22Rv1 (cell line): ENCODE measurements around the gene IMMP2L.

ENCODE experiments used
- ZFX ChIP-seq: fragments of 450-650 bp; IDR thresholded peaks from 2 replicates; pipeline ENCODE4 v1.6.1; 2017; ENCODE audit warnings: antibody characterized with exemption, borderline replicate concordance
- TF ChIP-seq, protein P1 (sequence below): fragments of 450-650 bp; IDR thresholded peaks from 2 replicates; pipeline ENCODE4 v1.5.1; 2017; ENCODE audit warnings: mild to moderate bottlenecking

DNA sequence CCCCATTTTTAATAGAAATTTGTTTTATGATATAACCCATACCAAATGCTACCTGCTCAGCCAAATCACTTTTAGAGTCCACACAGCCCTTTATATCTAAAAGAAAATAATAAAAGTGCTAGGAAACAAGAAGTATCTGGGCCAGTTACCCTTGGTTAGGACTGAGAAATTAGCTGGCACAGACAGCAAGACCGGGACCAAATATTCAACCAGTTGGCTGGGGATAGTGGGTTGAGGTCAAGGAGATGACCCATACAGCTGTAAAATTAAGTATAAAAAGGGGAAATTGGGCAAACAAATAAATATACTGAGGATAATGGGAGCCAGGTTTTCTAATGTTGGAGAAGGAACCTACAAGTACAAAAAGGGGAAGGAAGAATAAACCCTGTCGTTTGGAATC lies 174.3 kb downstream of the IMMP2L start:
- TF ChIP-seq, protein P1, sequence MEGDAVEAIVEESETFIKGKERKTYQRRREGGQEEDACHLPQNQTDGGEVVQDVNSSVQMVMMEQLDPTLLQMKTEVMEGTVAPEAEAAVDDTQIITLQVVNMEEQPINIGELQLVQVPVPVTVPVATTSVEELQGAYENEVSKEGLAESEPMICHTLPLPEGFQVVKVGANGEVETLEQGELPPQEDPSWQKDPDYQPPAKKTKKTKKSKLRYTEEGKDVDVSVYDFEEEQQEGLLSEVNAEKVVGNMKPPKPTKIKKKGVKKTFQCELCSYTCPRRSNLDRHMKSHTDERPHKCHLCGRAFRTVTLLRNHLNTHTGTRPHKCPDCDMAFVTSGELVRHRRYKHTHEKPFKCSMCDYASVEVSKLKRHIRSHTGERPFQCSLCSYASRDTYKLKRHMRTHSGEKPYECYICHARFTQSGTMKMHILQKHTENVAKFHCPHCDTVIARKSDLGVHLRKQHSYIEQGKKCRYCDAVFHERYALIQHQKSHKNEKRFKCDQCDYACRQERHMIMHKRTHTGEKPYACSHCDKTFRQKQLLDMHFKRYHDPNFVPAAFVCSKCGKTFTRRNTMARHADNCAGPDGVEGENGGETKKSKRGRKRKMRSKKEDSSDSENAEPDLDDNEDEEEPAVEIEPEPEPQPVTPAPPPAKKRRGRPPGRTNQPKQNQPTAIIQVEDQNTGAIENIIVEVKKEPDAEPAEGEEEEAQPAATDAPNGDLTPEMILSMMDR = no peak
- TF ChIP-seq ZFX = no peak
